ENCODE measurements around the gene SYK.
A peak's percentile ranks its signal among the peaks of the same experiment; 100 is the strongest.
"Not testable (repeated sequence)": the region's sequence is repeated elsewhere in the genome, so short reads cannot be mapped to it uniquely, and the experiment has no call there.

SYK gene

DNA sequence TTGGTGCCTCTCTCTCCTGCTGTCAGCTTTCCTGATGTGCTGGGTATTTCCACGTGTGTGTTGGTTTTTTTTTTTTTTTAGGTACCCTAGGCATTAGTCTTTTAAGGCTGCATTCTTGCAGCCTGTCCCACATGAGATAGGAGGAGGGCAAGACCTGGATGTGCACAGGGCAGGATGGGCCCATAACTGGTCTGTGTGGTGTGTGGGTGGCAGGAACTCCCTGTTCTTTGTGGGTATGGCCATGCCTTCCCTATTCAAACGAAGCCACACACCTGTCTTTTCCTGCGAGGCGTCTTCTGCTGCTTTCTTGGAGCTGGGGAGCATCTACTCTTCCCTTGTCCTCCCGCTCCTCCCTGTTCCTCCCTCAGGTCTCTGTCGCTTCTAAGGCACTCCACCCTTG lies 6.8 kb downstream of the SYK start:
- Mint-ChIP-seq H3K27me3 (peaks cover 38% of the 10 kb centered on the region), H3K4me3 (no peak overlapping the region), H3K4me1 (ENCODE audit: low read depth) (peaks cover 31% of the 10 kb centered on the region), H3K36me3 (ENCODE audit: low read depth) (no peaks in the 10 kb centered on the region), H3K9me3 (no peaks in the 10 kb centered on the region), H3K27ac (no peak overlapping the region)

GRCh38 chr9:90808890-90809685 lies 7.5 kb downstream of the SYK start:
- H3K4me3 Mint-ChIP-seq: no peak overlapping the region
- peaks cover 29% of the 10 kb centered on the region for H3K4me1 Mint-ChIP-seq (ENCODE audit: low read depth)
- H3K36me3 Mint-ChIP-seq (ENCODE audit: low read depth): no peaks in the 10 kb centered on the region
- H3K9me3 Mint-ChIP-seq: no peaks in the 10 kb centered on the region
- H3K27ac Mint-ChIP-seq: no peak overlapping the region
- peaks cover 32% of the 10 kb centered on the region for H3K27me3 Mint-ChIP-seq

DNA sequence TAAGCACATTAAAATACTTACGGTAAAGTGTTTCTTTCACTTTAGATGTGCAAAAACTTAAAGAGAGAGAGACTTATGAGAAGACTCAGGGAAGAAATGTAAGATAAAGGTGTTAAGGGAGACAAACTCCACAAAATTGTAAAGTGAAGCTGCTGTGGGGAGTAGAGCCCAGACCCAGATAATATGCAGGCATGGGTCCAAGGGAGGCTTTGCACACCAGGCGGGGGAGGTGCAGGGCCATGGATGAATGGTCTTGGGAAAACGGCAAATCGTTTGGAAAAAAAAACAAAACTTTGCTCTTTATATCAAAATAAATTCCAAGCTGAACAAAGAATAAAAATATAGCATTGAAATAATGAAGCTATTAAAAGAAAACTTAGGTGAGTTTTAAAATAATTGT lies 9.1 kb downstream of the SYK start:
- H3K27me3 Mint-ChIP-seq: peaks cover 22% of the 10 kb centered on the region
- peaks cover 36% of the 10 kb centered on the region for H3K4me1 Mint-ChIP-seq (ENCODE audit: low read depth)
- no peak overlapping the region for H3K4me3 Mint-ChIP-seq
- no peaks in the 10 kb centered on the region for H3K9me3 Mint-ChIP-seq
- H3K36me3 Mint-ChIP-seq (ENCODE audit: low read depth): no peaks in the 10 kb centered on the region
- no peak overlapping the region for H3K27ac Mint-ChIP-seq

DNA sequence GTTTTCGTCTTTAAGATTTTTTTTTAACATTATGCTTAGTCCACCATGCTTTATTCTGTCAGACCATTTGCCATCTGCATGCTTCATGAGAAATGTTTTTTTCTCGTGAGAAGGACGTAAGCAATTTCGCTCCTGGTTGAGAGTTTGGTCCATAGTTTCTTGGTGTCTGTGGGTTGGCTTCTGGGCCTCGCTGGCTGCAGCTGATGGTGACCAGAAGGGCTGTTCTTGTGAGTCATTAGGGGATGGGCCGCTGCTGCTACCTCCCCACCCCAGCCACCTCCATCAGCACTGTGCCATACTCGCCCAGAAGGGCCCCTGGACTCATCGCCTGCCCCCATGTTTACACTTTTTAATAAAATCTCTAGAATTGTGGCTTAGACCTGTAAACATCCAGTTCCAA lies 11.4 kb downstream of the SYK start:
- peaks cover 14% of the 10 kb centered on the region for H3K27me3 Mint-ChIP-seq
- no peak overlapping the region for H3K4me3 Mint-ChIP-seq
- no peak overlapping the region for H3K27ac Mint-ChIP-seq
- peaks cover 4% of the 10 kb centered on the region for H3K9me3 Mint-ChIP-seq
- H3K4me1 Mint-ChIP-seq (ENCODE audit: low read depth): peaks cover 46% of the 10 kb centered on the region
- peaks cover 3% of the 10 kb centered on the region for H3K36me3 Mint-ChIP-seq (ENCODE audit: low read depth)

- Mint-ChIP-seq H3K27ac (no peak overlapping the region), H3K9me3 (peaks cover 4% of the 10 kb centered on the region), H3K36me3 (ENCODE audit: low read depth) (peaks cover 3% of the 10 kb centered on the region), H3K4me1 (ENCODE audit: low read depth) (peaks cover 41% of the 10 kb centered on the region), H3K27me3 (peaks cover 9% of the 10 kb centered on the region), H3K4me3 (no peak overlapping the region)
Measured at GRCh38 chr9:90813523-90813922, 11.9 kb downstream of the SYK start.

DNA sequence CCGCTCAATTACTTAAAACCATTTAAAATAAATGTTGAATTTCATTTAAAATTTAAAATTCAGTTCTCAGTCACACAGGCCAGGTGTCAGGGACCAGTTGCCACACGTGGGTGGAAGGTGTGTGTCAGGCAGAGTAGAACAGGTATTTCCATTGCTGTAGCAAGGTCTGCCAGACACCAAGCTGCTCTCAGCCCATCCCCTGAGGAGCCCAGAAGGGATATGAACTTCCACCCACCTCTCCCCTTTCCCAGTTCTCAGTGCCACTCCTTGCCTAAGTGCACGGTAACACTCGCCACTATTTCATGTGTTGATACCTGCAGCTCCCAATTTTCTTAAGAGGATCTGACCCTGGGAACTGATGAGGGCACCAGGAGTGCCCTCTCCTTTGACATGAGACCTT lies 12.7 kb downstream of the SYK start:
- Mint-ChIP-seq H3K4me1 (ENCODE audit: low read depth) (peaks cover 35% of the 10 kb centered on the region), H3K27me3 (peaks cover 5% of the 10 kb centered on the region), H3K4me3 (no peak overlapping the region), H3K36me3 (ENCODE audit: low read depth) (peaks cover 3% of the 10 kb centered on the region), H3K27ac (no peak overlapping the region), H3K9me3 (peaks cover 4% of the 10 kb centered on the region)

GRCh38 chr9:90815183-90815943 lies 13.7 kb downstream of the SYK start:
- H3K27me3 Mint-ChIP-seq: no peaks in the 10 kb centered on the region
- H3K36me3 Mint-ChIP-seq (ENCODE audit: low read depth): peaks cover 3% of the 10 kb centered on the region
- peaks cover 28% of the 10 kb centered on the region for H3K4me1 Mint-ChIP-seq (ENCODE audit: low read depth)
- peak overlapping the region; percentile 43 for H3K4me3 Mint-ChIP-seq
- H3K9me3 Mint-ChIP-seq: peaks cover 4% of the 10 kb centered on the region
- peak overlapping the region; percentile 79 for H3K27ac Mint-ChIP-seq

- Mint-ChIP-seq H3K36me3 (ENCODE audit: low read depth) (peaks cover 3% of the 10 kb centered on the region), H3K27ac (peak overlapping the region; percentile 79), H3K4me3 (no peak overlapping the region), H3K9me3 (peaks cover 4% of the 10 kb centered on the region), H3K4me1 (ENCODE audit: low read depth) (peaks cover 24% of the 10 kb centered on the region), H3K27me3 (no peaks in the 10 kb centered on the region)
Measured at GRCh38 chr9:90815944-90816357, 14.3 kb downstream of the SYK start.

DNA sequence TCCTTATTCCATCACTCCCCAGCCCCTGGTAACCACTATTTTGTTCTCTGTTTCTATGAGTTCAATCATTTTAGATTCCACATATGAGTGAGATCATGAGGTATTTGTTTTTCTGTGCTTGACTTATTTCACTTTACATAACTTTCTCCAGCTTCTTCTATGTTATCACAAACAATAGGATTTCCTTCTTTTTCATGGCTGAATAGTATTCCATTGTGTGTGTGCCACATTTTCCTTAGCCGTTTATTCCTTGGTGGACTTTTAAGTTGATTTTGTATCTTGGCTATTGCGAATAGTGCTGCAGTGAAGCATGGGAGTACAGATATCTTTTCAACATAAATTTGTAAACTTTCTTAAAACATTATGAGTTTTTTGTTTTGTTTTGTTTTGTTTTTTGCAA lies 15.1 kb downstream of the SYK start:
- no peak overlapping the region for H3K4me3 Mint-ChIP-seq
- H3K4me1 Mint-ChIP-seq (ENCODE audit: low read depth): peaks cover 27% of the 10 kb centered on the region
- H3K36me3 Mint-ChIP-seq (ENCODE audit: low read depth): peaks cover 3% of the 10 kb centered on the region
- no peaks in the 10 kb centered on the region for H3K27me3 Mint-ChIP-seq
- H3K27ac Mint-ChIP-seq: peak overlapping the region; percentile 51
- H3K9me3 Mint-ChIP-seq: peaks cover 4% of the 10 kb centered on the region

GRCh38 chr9:90818279-90818678 lies 16.7 kb downstream of the SYK start:
- H3K36me3 Mint-ChIP-seq (ENCODE audit: low read depth): peaks cover 3% of the 10 kb centered on the region
- H3K27ac Mint-ChIP-seq: no peak overlapping the region
- H3K9me3 Mint-ChIP-seq: peaks cover 4% of the 10 kb centered on the region
- no peak overlapping the region for H3K4me3 Mint-ChIP-seq
- peaks cover 27% of the 10 kb centered on the region for H3K4me1 Mint-ChIP-seq (ENCODE audit: low read depth)
- H3K27me3 Mint-ChIP-seq: no peaks in the 10 kb centered on the region

GRCh38 chr9:90820406-90820805 lies 18.8 kb downstream of the SYK start:
- peaks cover 18% of the 10 kb centered on the region for H3K4me1 Mint-ChIP-seq (ENCODE audit: low read depth)
- H3K27me3 Mint-ChIP-seq; H3K36me3 Mint-ChIP-seq (ENCODE audit: low read depth); H3K27ac Mint-ChIP-seq; H3K9me3 Mint-ChIP-seq; H3K4me3 Mint-ChIP-seq: not testable (repeated sequence)

GRCh38 chr9:90821236-90821635 lies 19.6 kb downstream of the SYK start:
- not testable (repeated sequence) for H3K27me3 Mint-ChIP-seq; H3K4me3 Mint-ChIP-seq; H3K36me3 Mint-ChIP-seq (ENCODE audit: low read depth); H3K27ac Mint-ChIP-seq; H3K9me3 Mint-ChIP-seq
- peaks cover 14% of the 10 kb centered on the region for H3K4me1 Mint-ChIP-seq (ENCODE audit: low read depth)

GRCh38 chr9:90821697-90822096 lies 20.1 kb downstream of the SYK start:
- Mint-ChIP-seq H3K4me1 (ENCODE audit: low read depth) (peaks cover 9% of the 10 kb centered on the region), H3K27ac (no peak overlapping the region), H3K36me3 (ENCODE audit: low read depth) (peaks cover 3% of the 10 kb centered on the region), H3K27me3 (no peaks in the 10 kb centered on the region), H3K4me3 (no peak overlapping the region), H3K9me3 (peaks cover under 1% of the 10 kb centered on the region)

DNA sequence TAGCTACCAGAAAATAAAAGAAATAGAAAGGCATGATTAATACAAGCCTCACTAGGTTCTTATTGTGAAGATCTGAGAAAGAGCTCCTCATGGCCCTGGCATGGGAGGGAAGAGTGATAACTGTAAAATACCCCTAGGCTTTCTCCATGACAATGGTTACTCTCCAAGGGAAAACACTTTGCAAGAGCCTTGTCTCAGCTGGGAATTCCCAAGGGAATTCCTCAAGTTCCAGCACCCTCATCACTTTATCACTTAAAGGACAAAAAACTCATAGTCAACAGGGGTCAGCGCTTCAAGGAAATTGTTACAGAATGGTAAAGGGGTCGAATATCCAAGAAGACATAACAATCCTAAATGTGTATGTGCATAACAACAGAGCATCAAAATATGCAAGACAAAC lies 21.2 kb downstream of the SYK start:
- no peaks in the 10 kb centered on the region for H3K27me3 Mint-ChIP-seq
- H3K9me3 Mint-ChIP-seq: no peaks in the 10 kb centered on the region
- peaks cover 11% of the 10 kb centered on the region for H3K4me1 Mint-ChIP-seq (ENCODE audit: low read depth)
- no peak overlapping the region for H3K27ac Mint-ChIP-seq
- H3K36me3 Mint-ChIP-seq (ENCODE audit: low read depth): no peaks in the 10 kb centered on the region
- H3K4me3 Mint-ChIP-seq: no peak overlapping the region

GRCh38 chr9:90825586-90825985 lies 24.0 kb downstream of the SYK start:
- Mint-ChIP-seq H3K36me3 (ENCODE audit: low read depth) (no peaks in the 10 kb centered on the region), H3K4me3 (no peak overlapping the region), H3K27ac (peak overlapping the region; percentile 6), H3K9me3 (no peaks in the 10 kb centered on the region), H3K4me1 (ENCODE audit: low read depth) (peaks cover 23% of the 10 kb centered on the region), H3K27me3 (no peaks in the 10 kb centered on the region)

Data from stimulated activated naive CD8-positive, alpha-beta T cell treated with anti-CD3 and anti-CD28 coated beads, Interleukin-15, Interleukin-2, amounts not matched to agents 100 ng/mL and 50 ng/mL, for 24 hours (primary cell).